HG03342 (cell line): ENCODE results near the gene MAMDC4.

Source experiments
- ATAC-seq: cut with Tn5 transposase; IDR thresholded peaks from one replicate; pipeline ENCODE4 v1.9.1; 2021; ENCODE audit warnings: mild to moderate bottlenecking, moderate library complexity; ENCODE audit not compliant: unreplicated experiment

The MAMDC4 gene

DNA sequence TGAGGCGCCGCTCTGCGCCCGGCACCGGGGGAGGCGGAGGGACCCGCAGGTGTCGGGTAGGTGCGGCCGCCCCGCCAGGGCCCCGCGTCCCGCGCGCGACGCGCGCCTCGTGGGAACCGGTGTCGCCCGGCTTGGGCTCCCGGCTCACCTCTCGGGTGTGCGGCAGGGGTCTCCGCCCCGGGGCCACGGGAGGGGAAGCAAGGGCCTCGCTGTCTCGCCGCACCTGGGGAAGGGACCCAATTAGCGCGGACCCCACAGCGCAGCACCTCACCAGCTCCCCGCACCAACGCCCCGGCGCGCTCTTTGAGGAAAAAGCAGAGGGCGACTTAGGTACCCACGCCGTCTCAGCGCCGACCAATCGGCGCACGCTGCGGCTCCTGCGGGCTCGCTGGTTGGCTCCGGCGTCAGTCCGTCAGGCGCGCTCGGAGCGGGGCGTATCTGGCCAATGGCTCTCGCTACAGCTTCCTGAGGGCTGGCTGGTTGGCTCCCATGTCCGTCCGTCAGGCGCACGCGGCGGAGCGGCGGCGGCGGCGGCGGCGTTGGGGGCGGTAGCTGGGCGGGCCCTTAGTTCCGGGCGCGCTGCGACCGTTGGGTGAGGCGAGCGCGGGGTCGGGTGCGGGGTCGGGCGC, 33.9 kb downstream of the MAMDC4 start, which contains the start of gene TRAF2:
Gene TRAF2, plus strand, starts transcription at position 567 of the 629 bp plus-strand sequence. CDS start 12,225 bp downstream, outside the sequence.
- ATAC-seq, result peak; percentile 82

DNA sequence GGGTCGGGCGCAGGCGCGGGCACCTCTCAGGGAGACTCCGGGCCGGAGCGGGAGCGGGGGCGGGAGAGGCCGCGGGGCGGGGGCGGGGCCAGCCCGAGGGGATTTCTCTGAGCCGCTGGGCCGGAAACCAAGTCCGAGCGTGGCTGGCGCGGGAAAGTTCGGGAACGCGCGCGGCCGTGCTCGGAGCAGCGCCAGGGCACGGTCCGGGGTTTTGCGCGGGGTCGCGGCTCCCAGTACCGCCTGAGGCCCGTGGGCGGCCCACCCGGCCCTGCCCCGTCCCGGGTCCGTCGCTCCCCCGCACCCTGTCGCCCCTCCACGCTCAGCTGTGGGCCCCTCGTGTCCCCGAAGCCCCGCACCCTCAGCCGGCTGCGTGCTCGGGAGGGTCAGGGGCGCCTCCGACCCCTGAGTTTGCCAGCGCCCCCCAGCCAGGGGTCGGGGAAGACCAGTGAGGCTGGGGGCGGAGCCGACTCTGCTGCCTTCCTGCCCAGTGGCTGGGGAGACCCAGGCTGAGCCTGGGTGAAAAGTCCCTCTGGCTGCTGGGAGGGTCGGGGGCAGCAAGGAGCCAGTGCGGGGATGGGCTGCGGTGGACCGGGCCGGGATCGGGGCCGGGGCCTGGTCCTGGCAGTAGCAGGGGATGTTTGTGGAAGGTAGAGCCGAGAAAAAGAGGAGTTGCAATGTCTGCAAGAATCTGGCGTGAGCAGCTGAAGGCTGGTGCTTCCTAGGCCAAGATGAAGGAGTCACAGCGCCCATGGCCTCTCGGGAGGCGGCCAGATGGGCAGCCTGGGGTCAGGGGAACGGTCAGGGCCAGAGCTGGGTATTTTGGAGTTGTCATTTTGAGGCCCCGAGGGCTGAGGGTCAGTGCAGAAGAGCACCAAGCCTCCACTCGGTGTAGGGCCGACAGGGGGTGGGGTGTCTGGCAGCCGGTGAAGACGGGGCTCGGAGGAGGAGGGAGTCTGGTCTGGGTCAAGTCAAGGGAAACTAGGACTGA, 34.8 kb downstream of the MAMDC4 start:
- ATAC-seq, result peak; percentile 24

DNA sequence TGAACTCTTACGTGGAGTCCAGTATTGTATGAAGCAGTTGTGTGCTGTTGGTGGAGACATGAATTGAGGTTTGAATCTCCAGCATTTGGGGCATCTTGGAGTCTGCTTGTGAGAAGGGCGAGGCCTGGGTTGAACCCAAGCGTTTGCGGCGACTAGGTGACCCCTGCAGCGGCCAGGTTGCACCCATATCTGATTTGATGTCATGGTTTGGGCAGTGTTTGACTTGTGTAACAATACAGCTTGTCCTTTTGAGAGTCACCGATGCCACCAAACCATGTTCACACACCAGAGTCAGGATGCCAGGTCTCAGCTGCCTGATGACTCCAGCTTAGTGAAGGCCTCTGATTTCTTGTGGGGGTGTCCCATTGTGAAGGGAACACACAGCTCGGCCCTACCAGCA, 36.3 kb downstream of the MAMDC4 start:
- ATAC-seq, result no peak

DNA sequence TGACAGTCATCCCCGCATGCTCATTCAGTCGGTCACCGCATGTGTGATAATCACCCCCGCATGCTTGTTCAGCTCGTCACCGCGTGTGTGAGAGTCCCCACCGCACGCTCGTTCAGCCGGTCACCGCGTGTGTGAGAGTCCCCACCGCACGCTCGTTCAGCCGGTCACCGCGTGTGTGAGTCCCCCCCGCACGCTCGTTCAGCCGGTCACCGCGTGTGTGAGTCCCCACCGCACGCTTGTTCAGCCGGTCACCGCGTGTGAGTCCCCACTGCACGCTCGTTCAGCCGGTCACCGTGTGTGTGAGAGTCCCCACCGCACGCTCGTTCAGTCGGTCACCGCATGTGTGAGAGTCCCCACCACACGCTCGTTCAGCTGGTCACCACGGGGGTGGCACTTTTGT, 37.7 kb downstream of the MAMDC4 start:
- ATAC-seq, result no peak

DNA sequence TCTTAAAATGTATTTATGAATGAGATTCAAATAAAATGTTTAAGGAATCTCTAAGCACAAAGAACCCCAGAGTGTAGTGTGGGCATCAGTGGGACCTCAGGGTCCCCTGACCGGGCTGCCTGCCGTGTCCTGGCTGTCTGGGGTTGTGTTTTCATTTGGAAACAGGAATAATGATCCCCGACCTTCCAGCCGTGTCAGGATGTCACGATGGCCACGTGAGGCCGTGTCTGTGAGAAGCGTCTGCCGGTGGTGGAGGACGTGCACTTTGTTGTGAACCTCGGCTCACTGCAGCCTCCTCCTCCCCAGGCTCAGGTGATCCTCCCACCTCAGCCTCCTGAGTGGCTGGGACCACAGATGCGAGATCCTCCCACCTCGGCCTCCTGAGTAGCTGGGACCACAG, 38.5 kb downstream of the MAMDC4 start:
- no peak for ATAC-seq

DNA sequence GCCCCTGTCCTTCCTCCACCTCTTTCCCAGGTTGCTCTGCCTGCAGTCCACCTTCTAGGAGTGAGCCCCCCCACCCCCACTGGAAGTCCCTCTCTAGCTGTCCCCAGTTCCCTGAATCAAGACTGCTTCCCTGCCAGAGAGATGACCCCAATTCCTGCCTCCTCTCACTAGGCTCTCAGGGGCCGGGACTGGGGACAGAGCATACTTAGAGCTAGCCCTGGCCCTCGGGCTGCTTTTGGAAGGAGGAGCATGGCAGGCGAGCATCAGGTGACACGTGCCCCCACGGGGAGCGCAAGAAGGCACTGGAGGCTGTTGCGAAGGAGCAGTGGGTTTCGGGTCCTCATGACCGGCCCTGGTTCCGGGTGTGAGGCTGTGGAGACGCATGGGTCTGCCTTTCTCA, 43.9 kb downstream of the MAMDC4 start:
- ATAC-seq, result no peak

DNA sequence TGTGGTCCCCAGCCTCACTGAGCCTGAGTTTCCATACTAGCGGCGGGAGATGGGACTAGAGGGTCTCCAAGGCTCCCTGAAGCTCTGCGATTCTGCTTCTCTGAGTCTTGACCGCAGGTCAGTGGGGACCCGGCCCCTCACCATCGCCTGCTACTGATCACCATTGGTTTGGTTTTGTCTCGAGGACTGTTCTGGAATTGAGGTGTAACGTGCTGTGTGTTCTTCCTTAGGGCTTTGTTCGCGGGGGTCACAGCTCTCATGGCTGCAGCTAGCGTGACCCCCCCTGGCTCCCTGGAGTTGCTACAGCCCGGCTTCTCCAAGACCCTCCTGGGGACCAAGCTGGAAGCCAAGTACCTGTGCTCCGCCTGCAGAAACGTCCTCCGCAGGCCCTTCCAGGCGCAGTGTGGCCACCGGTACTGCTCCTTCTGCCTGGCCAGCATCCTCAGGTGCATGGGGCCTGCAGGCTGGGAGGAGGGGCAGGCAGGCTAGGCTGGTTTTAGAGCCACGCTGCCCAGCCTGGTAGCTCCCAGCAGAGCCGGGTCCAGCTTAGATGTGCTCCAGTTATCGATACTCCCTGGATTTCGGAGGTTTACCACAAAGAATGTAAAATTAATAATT, 46.4 kb downstream of the MAMDC4 start:
- ATAC-seq, result no peak

DNA sequence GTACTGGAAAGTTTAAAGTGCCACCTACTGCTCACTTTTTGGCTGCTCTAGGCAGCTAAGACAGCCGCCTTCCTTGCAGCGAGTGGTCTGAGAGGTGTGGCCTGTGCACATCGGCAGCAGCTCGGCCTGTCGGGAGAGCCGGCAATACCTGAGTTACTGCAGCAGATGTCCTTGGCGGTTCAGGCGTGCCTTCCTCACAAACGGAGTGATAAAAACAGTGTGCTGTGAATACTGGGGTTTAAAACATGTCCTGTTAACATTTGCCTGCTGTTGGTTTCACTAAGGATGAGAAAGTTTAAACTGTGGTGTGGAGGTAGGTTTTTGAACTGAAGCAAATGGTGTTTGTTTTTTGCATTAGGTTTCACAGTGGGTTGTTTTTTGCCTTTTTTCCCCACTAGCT, 47.0 kb downstream of the MAMDC4 start:
- no peak for ATAC-seq

DNA sequence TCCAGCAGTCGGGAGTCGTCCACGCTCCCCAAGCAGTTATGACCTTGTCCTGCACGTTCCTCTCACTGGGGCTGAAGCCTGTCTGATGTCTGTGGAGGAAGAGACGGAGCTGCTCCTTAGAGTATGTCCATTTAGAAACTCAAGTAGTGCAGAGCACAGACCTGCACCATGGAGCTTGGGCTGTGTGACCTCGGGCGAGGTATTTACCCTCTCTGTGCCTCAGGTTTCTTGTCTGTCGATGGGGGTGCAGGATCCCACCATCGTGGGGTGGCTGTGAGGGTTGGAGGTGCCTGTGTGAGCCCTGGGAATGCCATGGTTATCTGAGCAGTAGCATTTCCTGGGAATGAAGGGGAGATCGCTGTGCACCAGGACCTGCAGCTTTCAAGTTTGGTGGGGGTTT, 48.4 kb downstream of the MAMDC4 start:
- no peak for ATAC-seq

DNA sequence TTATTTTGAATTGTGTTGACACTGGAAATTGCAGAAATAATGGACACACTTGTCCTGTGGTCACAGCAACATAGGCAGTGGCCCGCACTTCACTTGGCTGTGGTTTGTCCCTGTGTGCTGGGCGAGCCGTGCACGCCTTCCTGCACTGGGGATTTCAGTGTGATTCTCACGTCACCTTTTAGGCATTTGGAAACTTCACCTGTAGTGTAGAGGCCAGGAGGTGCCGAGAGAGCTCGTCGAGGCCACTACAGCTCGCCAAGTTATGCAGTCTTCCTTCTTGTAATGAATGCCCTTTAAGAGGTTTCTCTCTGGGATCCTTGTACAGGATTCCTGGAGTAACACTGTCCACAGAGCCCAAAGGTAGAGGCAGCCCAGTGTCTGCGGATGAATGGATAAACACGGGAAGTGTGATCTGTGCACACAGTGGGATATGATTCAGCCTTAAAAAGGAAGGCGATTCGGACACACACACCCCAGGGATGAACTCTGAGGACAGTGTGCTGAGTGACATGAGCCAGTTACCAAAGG, 48.9 kb downstream of the MAMDC4 start:
- no peak for ATAC-seq

DNA sequence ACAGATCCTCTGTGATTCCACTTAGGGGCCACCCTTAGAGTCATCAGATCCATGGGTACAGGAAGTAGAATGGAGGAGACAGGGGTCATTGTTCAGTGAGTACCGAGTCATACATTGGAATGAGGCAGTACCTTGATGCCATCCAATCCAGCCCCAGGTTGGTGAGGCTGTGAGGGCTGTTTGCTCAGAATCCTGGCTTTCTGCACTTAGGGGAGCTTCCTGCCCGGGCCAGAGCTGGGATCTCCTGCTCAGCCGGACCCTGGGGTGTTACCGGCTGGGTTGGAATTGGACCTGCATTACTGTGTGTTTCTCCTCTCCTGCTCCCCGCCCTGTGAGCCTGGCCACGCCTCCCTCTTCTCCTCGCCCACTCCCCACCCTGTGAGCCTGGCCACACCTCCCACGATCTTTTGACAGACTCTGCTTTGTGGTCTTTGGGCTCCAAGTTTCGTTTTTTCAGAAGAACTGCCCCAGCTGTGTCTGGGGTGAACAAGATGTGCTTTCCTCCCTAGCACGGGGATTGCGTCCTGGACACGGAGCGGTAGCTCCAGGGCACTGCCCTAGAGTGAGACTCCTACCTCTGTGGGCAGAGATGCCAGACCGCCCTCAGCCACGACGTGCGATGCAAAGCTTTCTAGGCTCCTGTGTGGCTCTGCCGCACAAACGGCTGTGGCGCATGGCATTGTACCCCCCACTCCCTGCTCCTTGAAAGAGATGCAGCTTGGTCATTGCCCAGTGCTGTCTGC, 49.5 kb downstream of the MAMDC4 start:
- peak; percentile 63 for ATAC-seq

DNA sequence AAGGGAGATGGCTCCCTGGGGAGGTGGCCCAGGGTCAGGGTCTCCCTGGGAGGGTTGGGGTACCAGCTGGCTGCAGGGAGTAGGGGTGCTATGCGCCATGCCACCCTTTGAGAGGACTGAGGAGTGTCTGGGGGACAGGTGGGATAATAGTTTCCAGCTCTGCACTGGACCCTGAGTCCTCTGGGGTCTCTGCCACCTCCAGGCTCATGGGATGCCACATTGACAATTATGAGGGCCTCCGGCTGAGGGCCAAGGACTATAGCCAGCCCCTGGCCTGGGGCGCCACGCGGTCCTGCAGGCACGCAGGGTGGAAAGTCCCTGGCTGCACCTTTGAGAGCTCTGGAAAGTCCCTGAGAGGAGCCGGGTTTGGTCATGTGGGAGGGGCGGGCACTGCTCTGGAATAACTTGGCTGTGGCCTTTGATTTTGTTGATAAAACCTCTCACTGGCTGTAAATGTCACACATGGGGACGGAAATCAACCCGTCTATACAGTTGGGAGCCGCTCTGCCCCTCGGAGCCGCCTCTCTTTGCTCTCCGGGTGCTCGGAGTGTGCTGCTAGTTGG, 50.2 kb downstream of the MAMDC4 start:
- peak; percentile 49 for ATAC-seq

DNA sequence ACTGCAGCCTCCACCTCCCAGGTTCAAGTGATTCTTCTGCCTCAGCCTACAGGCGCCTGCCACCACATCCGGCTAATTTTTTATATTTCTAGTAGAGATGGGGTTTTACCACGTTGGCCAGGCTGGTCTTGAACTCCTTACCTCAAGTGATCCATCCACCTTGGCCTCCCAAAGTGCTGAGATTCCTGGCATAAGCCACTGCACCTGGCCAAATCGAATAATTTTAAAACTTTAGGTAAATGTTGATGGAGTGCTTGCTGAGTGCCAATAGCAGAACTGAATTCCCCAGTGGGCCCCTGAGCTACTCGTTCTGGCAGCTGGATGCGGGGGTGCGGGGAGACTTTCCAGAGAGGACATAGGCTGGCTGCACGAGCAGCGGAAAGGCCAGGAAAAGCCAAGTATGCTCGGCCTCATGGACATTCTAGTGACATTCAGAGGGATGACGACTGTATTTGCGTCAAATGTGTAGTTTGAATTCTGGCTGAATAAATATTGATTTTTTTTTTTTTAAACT, 51.0 kb downstream of the MAMDC4 start:
- no peak for ATAC-seq

DNA sequence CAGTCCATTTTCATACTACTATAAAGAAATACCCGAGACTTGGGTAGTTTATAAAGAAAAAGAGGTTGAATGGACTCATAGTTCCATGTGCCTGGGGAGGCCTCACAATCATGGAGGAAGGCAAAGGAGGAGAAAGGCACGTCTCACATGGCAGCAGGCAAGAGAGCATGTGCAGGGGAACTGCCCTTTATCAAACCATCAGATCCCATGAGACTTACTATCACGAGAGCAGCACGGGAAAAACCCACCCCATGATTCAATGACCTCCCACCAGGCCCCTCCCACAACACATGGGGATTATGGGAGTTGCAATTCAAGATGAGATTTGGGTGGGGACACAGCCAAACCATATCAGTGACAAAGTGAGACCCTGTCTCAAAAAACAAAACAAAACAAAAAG, 54.1 kb downstream of the MAMDC4 start:
- ATAC-seq, result no peak

DNA sequence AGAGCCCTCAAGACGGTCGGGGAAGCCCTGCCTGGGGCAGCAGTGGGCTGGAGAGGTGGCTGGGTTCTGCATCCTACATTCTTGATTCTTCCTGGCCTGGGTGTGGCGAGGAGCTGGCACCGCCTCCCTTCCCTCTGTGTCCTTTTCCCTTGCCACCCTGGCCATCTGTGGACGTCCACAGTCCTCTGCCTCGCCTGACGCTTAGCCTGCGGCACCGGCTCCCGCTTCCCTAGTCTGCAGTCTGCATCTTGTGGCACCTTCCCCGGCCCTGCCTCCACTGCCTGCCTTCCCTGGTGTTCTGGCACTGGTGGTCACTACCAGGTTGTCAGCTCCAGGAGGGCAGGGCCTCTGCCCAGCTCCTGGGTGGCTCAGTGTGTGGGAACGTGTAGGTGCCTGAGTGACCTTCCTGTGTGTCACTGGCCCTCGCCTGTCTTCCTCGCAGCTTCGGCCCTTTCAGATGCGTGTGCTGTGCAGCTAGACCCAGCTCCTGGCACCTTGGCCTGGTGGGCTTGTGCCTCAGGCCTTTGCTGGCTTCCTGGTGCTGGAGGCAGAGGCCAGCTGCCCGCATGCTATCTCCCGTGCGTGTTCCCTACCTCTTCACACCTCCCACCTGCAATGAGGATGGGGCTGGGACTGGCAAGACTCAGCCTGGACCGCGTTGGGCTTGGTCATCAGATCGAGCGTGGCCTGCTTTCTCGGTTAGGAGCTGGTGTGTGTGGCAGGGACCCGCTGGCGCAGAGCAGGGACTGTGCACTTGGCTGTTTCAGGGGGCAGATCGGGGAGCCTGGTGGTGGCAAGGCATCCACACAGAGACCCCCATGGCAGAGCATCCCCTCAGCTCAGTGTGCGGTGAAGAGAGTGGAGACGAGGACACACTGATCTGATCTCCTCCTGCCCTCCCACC, 55.1 kb downstream of the MAMDC4 start:
- ATAC-seq, result no peak
